ENCODE results near the gene ATF6.

Gene ATF6

DNA sequence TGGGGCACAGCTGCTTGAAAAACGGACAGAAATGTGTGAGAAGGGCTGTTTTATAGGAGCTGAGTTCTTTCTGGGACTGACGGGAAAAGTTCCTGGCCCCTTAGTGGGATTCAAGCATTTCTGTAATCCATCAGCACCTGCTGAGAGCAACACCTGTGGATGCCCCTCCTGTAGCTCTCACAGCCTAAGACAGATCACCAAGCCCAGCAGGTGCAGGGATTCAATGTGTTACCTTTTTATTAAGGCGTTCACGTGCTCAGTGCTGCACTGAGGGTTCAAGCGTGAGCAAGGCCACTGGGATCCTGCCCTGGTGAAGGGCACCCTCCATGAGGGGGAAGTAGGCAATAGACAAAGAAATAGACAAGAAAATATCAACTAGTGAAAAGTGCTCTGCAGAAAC, 242.7 kb downstream of the ATF6 start:
- DNase-seq, result no peak

DNA sequence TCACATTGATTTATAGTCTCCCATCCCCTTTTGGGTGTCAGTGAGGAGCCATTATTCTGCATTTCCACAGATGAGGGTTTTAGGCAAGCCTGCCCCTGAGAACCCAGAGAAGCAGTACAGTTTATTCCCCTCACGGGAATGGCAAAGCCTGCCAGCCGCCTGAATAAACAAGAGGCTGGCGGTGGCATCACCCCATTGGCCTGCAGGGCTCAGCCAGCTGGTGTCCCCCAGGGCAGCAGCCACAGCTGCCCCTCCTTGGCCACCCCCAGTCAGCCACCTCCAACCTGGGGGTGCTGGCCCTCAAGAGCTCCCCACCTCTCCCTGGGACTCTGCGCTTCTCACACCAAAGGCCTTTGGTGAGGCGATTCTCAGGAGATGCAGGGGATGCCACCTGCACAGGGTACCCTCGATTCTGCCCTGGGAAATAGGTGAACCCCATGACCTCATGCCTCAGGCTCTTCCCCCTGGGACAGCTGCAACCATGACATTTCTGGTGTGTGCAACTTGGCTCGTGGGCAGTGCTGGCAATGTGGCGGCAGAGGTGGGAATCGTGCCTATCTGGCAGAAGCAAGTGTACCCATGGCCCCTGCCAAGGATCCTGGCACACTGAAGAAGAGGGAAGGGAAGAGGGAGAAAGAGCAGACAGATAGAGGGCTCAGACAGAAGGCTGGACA, 243.5 kb downstream of the ATF6 start:
- DNase-seq, result no peak

DNA sequence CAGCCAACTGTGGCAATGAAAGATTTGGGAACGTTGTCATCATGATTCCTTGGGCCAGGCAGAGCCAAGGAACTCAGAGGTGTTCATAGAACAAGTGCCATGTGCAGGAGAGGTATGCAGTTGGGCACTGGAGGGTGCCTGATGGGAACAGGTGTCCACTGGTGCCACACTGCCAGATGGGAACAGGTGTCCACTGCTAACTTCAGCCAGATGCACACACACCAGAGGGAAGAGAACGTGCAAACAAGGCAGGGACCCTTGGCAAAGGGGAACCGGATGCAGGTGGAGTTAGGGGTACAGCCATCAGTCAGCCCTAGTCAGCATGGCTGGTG, 244.0 kb downstream of the ATF6 start:
- no peak for DNase-seq

DNA sequence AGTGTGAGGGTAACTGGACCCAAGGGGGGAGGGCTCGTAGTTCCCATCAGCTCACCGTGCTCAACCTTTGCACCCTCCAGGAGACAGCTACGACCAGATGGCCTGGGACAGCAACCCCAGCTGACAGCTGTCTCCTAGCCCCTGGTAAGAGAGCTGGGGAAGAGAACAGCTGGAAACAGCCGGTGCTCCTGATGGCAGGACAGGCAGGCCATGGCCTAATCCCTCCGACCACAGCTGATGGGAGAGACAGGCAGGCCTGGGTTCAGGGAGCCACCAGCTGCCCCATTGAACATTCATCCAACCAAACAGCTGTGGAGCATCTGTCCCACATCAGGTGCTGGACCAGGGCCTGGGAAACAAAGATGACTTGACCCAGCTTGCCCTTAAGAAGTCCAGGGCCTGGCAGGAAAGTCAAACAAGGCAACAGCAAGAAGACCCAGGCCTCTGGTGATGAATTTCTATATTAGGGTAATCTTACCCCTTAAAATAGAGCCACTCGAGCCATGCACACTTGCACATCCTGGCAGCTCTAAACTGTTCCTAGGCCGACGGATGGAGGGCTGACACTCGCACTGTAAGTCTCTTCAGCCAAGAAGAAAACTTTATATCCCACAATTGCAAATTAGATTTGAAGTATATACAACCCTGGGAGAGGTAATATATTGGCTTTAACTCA, 245.4 kb downstream of the ATF6 start:
- no peak for DNase-seq

GRCh38 chr1:162013289-162013688, 247.2 kb downstream of the ATF6 start:
- DNase-seq, result no peak
